Measurements from ENCODE around the gene PLCG2.
"Not testable (repeated sequence)": the region's sequence is repeated elsewhere in the genome, so short reads cannot be mapped to it uniquely, and the experiment has no call there.

Gene PLCG2

GRCh38 chr16:81945665-81946064 is 166.6 kb downstream of the PLCG2 start:
- DNase-seq: no peak

- no peak for DNase-seq
These were observed 167.1 kb downstream of the PLCG2 start for GRCh38 chr16:81946206-81946605.

GRCh38 chr16:81951564-81951963 is 172.5 kb downstream of the PLCG2 start:
- DNase-seq: no peak

GRCh38 chr16:81956213-81956948 is 177.3 kb downstream of the PLCG2 start:
- DNase-seq: no peak

- DNase-seq: no peak
These were observed 185.7 kb downstream of the PLCG2 start for GRCh38 chr16:81964808-81965207.

- no peak for DNase-seq
These were observed 188.3 kb downstream of the PLCG2 start for GRCh38 chr16:81967358-81967757.

GRCh38 chr16:81971853-81972252 is 192.8 kb downstream of the PLCG2 start:
- no peak for DNase-seq

GRCh38 chr16:81973737-81974136 is 194.6 kb downstream of the PLCG2 start:
- DNase-seq: no peak

- DNase-seq: no peak
These were observed 196.5 kb downstream of the PLCG2 start for GRCh38 chr16:81975637-81976036.

GRCh38 chr16:81977335-81977942 is 198.3 kb downstream of the PLCG2 start:
- DNase-seq: not testable (repeated sequence)

- no peak for DNase-seq
These were observed 208.0 kb downstream of the PLCG2 start for GRCh38 chr16:81987121-81987520.

- no peak for DNase-seq
These were observed 208.6 kb downstream of the PLCG2 start for GRCh38 chr16:81987706-81988105.

- DNase-seq: no peak
These were observed 213.8 kb downstream of the PLCG2 start for GRCh38 chr16:81992859-81993258.

- DNase-seq: no peak
These were observed 215.4 kb downstream of the PLCG2 start for GRCh38 chr16:81994485-81994884.

- DNase-seq: no peak
These were observed 216.6 kb downstream of the PLCG2 start for GRCh38 chr16:81995651-81996050.

GRCh38 chr16:81996664-81997509 is 217.8 kb downstream of the PLCG2 start:
- no peak for DNase-seq

- no peak for DNase-seq
These were observed 218.6 kb downstream of the PLCG2 start for GRCh38 chr16:81997738-81998137.

- DNase-seq: no peak
These were observed 223.7 kb downstream of the PLCG2 start for GRCh38 chr16:82002831-82003230.

- DNase-seq: no peak
These were observed 225.5 kb downstream of the PLCG2 start for GRCh38 chr16:82004601-82005000.

- DNase-seq: no peak
These were observed 226.1 kb downstream of the PLCG2 start for GRCh38 chr16:82005027-82005830.

GRCh38 chr16:82006036-82006435 is 226.9 kb downstream of the PLCG2 start:
- DNase-seq: no peak

- no peak for DNase-seq
These were observed 228.1 kb downstream of the PLCG2 start for GRCh38 chr16:82007189-82007588.

All from activated CD8-positive, alpha-beta memory T cell treated with anti-CD3 and anti-CD28 coated beads, Interleukin-2, amount 50 U/mL, for 4 hours (primary cell).